PFSK-1 (cell line): ENCODE measurements around the gene RGL1.

Source experiments
- FOXP2 ChIP-seq: optimal IDR thresholded peaks from 2 replicates; pipeline ENCODE3; 2011; ENCODE audit warnings: borderline replicate concordance, control low read depth, inconsistent platforms; ENCODE audit not compliant: insufficient read depth; ENCODE audit errors: extremely low read length, extremely low read depth
- POLR2AphosphoS5 ChIP-seq: IDR thresholded peaks from 2 replicates; pipeline ENCODE4 v1.6.1; 2012; ENCODE audit warnings: low read depth, mild to moderate bottlenecking, control low read depth, low read length, moderate library complexity
- REST ChIP-seq, 2 experiments: IDR thresholded peaks; 2 replicates each; pipeline versions ENCODE4 v1.6.1 to v1.8.0; 2011 to 2012; ENCODE audit warnings: low read depth in 2 of 2, low read length in 2 of 2, control low read depth in 1 of 2, inconsistent platforms in 1 of 2, mild to moderate bottlenecking in 1 of 2, moderate library complexity in 1 of 2; ENCODE audit not compliant: insufficient read depth in 1 of 2
- SIN3A ChIP-seq: IDR thresholded peaks from 2 replicates; pipeline ENCODE4 v1.6.1; 2012; ENCODE audit warnings: mild to moderate bottlenecking, low read length, moderate library complexity, borderline replicate concordance; ENCODE audit not compliant: insufficient read depth
- TAF1 ChIP-seq: IDR thresholded peaks from 2 replicates; pipeline ENCODE4 v1.6.1; 2012; ENCODE audit warnings: low read length, control low read depth, borderline replicate concordance; ENCODE audit not compliant: insufficient read depth

Gene RGL1

GRCh38 chr1:183760661-183761060 lies 44.3 kb upstream of the RGL1 start:
- no peak for TF ChIP-seq REST (IDR thresholded peaks at IDR 0.05; ENCODE audit: insufficient read depth in 1 of 2, low read depth in 2 of 2, low read length in 2 of 2)
- no peak for TF ChIP-seq POLR2AphosphoS5
- TF ChIP-seq SIN3A, result no peak
- no peak for TF ChIP-seq FOXP2
- no peak for TF ChIP-seq TAF1

GRCh38 chr1:183761871-183762270 lies 43.0 kb upstream of the RGL1 start:
- TF ChIP-seq SIN3A (no peak), POLR2AphosphoS5 (no peak)

GRCh38 chr1:183764981-183765380 lies 39.9 kb upstream of the RGL1 start:
- no peak for TF ChIP-seq FOXP2
- no peak for TF ChIP-seq REST (IDR thresholded peaks at IDR 0.05; ENCODE audit: insufficient read depth in 1 of 2, low read depth in 2 of 2, low read length in 2 of 2)
- TF ChIP-seq TAF1, result no peak
- TF ChIP-seq SIN3A, result no peak
- no peak for TF ChIP-seq POLR2AphosphoS5

- TF ChIP-seq REST (IDR thresholded peaks at IDR 0.05; ENCODE audit: insufficient read depth in 1 of 2, low read depth in 2 of 2, low read length in 2 of 2), result no peak
- TF ChIP-seq POLR2AphosphoS5, result no peak
- no peak for TF ChIP-seq TAF1
- TF ChIP-seq FOXP2, result no peak
- TF ChIP-seq SIN3A, result no peak
Measured at GRCh38 chr1:183769956-183770815, 34.7 kb upstream of the RGL1 start.

GRCh38 chr1:183770816-183771128 lies 34.1 kb upstream of the RGL1 start:
- TF ChIP-seq FOXP2 (no peak), REST (IDR thresholded peaks at IDR 0.05; ENCODE audit: insufficient read depth in 1 of 2, low read depth in 2 of 2, low read length in 2 of 2) (no peak), TAF1 (no peak), SIN3A (no peak), POLR2AphosphoS5 (no peak)
